Measurements from ENCODE around the gene SCML1.

Gene SCML1

DNA sequence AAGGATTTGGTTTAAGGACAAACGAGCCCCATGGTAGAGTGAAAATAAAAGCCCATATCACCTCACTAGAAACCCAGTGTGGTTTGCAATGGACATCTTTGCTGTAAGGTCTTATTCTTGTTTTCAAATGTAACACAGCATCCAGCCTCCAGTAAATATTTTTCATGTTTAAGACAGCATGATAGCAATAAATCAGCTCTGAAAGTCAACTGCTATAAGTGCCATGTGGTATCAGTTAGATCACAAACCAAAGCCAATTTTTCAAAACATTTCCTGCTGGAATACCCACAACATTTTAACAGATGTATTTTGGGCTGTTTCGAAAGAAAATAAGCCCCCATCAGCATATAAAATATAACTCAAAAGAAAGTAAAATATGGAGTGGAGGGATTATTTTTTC lies 24.0 kb upstream of the SCML1 start:
- Histone ChIP-seq H3K4me2 (ENCODE audit: insufficient read depth, low read length, poor library complexity, severe bottlenecking) (no peak overlapping the region), H4K91ac (ENCODE audit: low read depth, low read length, poor library complexity) (no peak overlapping the region), H3K9me3 (replicated peaks in 1 of 2; ENCODE audit: control insufficient read depth in 2 of 2, insufficient read depth in 1 of 2, low read depth in 1 of 2, low read length in 2 of 2) (no peaks in the 10 kb centered on the region), H2BK12ac (ENCODE audit: low read length) (no peak overlapping the region), H2BK120ac (ENCODE audit: low read depth, low read length) (no peak overlapping the region), H3K18ac (ENCODE audit: low read length) (no peak overlapping the region), H2BK15ac (ENCODE audit: low read length) (no peak overlapping the region), H3K23ac (ENCODE audit: low read depth, low read length, poor library complexity) (no peak overlapping the region), H3K27me3 (ENCODE audit: control insufficient read depth in 3 of 3, insufficient read depth in 3 of 3, low read depth in 1 of 3, low read length in 3 of 3) (no peaks in the 10 kb centered on the region), H4K8ac (ENCODE audit: low read depth, low read length) (no peak overlapping the region), H3K27ac (replicated peaks; ENCODE audit: low read length) (no peak overlapping the region), H3K9ac (ENCODE audit: low read depth, low read length, poor library complexity) (no peak overlapping the region), H3K14ac (ENCODE audit: low read length) (no peak overlapping the region), H3K79me1 (ENCODE audit: low read depth, low read length) (no peaks in the 10 kb centered on the region), H2AK5ac (ENCODE audit: low read depth, low read length) (no peak overlapping the region), H3K36me3 (replicated peaks in 1 of 2; ENCODE audit: control insufficient read depth in 2 of 2, insufficient read depth in 2 of 2, low read length in 2 of 2) (no peaks in the 10 kb centered on the region), H3K4me3 (ENCODE audit: low read length in 2 of 2) (no peak overlapping the region), H3K4me1 (ENCODE audit: control insufficient read depth in 2 of 2, insufficient read depth in 1 of 2, low read depth in 1 of 2, low read length in 2 of 2) (no peaks in the 10 kb centered on the region), H2AFZ (ENCODE audit: low read length) (no peak overlapping the region), H2BK5ac (ENCODE audit: low read length) (no peak overlapping the region), H3K4ac (ENCODE audit: low read length) (no peak overlapping the region)
- DNase-seq (ENCODE audit: low spot score), result no peak
- no CpG with 5 or more reads among the region's 2 CpGs for WGBS, 2 donors (ENCODE audit: extremely low coverage in 2 of 2, insufficient read length in 2 of 2, insufficient replicate concordance in 1 of 2)

DNA sequence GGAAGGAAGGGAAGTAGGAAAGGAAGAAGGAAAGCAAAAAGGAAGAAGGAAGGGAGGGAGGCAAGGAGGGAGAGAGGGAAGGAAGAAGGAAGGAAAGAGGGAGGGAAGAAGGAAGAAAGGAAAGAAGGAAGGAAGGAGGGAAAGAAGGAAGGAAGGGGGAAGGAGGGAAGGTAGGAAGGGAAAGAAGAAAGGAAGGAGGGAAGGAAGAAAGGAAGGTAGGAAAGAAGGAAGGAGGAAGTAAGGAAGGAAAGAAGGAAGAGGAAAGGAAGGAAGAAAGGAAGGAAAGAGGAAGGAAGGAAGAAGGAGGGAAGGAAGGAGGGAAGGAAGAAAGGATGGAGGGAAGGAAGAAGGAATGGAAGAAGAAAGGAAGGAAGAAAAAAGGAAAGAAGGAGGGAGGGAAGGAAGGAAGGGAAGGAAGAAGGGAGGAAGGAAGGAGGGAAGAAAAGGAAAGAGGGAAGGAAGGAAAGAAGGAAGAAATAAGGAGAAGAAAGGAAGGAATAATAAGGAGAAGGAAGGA lies 18.6 kb upstream of the SCML1 start:
- no peak overlapping the region for H3K4ac ChIP-seq (ENCODE audit: low read length)
- no peak overlapping the region for H4K8ac ChIP-seq (ENCODE audit: low read depth, low read length)
- no peak overlapping the region for H3K23ac ChIP-seq (ENCODE audit: low read depth, low read length, poor library complexity)
- H3K9me3 ChIP-seq (replicated peaks in 1 of 2; ENCODE audit: control insufficient read depth in 2 of 2, insufficient read depth in 1 of 2, low read depth in 1 of 2, low read length in 2 of 2), result no peaks in the 10 kb centered on the region
- H2BK120ac ChIP-seq (ENCODE audit: low read depth, low read length), result no peak overlapping the region
- H3K14ac ChIP-seq (ENCODE audit: low read length), result no peak overlapping the region
- no peak overlapping the region for H3K4me3 ChIP-seq (ENCODE audit: low read length in 2 of 2)
- H3K4me2 ChIP-seq (ENCODE audit: insufficient read depth, low read length, poor library complexity, severe bottlenecking), result no peak overlapping the region
- no peak overlapping the region for H4K91ac ChIP-seq (ENCODE audit: low read depth, low read length, poor library complexity)
- no peak for DNase-seq (ENCODE audit: low spot score)
- peaks cover 0 to 14% of the 10 kb centered on the region in 2 donors for H3K4me1 ChIP-seq (ENCODE audit: control insufficient read depth in 2 of 2, insufficient read depth in 1 of 2, low read depth in 1 of 2, low read length in 2 of 2)
- no peak overlapping the region for H2BK15ac ChIP-seq (ENCODE audit: low read length)
- no peak overlapping the region for H2BK5ac ChIP-seq (ENCODE audit: low read length)
- no peak overlapping the region for H3K18ac ChIP-seq (ENCODE audit: low read length)
- no peak overlapping the region for H2BK12ac ChIP-seq (ENCODE audit: low read length)
- no peaks in the 10 kb centered on the region for H3K36me3 ChIP-seq (replicated peaks in 1 of 2; ENCODE audit: control insufficient read depth in 2 of 2, insufficient read depth in 2 of 2, low read length in 2 of 2)
- no peaks in the 10 kb centered on the region for H3K79me1 ChIP-seq (ENCODE audit: low read depth, low read length)
- H3K27me3 ChIP-seq (ENCODE audit: control insufficient read depth in 3 of 3, insufficient read depth in 3 of 3, low read depth in 1 of 3, low read length in 3 of 3), result no peaks in the 10 kb centered on the region
- no peak overlapping the region for H2AK5ac ChIP-seq (ENCODE audit: low read depth, low read length)
- no peak overlapping the region for H3K9ac ChIP-seq (ENCODE audit: low read depth, low read length, poor library complexity)
- H3K27ac ChIP-seq (replicated peaks; ENCODE audit: low read length), result no peak overlapping the region
- H2AFZ ChIP-seq (ENCODE audit: low read length), result no peak overlapping the region

DNA sequence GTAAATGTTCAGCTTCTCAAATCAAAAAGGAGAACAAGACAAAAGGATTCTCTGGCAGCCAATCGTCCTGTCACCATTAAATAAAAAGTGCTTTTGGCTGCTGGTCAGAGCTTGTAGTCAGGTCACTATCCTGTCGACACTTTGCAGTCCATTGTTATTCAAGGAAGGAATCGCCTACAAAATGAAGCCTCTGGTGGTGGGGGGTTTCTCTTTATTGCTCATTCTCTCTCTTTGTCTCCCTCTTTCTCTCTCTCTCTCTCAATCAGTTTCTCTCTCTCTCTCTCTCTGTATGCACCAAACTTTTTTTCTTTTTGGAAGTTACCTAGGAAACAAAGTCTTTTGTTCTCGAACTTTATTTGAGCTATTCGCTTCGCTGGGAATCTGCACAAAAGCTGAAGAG lies 17.6 kb upstream of the SCML1 start:
- WGBS, 2 donors (ENCODE audit: extremely low coverage in 2 of 2, insufficient read length in 2 of 2, insufficient replicate concordance in 1 of 2), result no CpG with 5 or more reads among the region's 6 CpGs
- no peak overlapping the region for H2BK12ac ChIP-seq (ENCODE audit: low read length)

DNA sequence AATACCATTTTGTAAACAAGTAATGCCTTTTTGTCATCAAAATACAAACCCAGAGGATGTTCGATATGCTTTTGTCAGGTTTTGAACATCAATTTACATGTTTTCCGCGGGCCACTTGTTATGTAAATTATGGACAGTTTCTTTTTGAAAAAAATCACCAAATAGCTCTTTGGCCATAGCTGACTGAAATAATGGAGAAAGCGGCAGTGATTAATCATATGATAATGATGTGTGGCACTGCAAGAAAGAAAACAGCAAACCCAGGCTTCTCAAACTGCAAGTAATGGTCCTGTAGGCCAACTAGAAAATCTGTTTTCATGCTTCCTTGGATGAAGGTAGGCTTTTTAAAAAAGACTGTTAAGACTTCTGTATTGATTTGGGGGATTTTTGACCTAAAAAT lies 15.6 kb upstream of the SCML1 start:
- Histone ChIP-seq H3K4me2 (ENCODE audit: insufficient read depth, low read length, poor library complexity, severe bottlenecking) (no peak overlapping the region), H3K4me3 (ENCODE audit: low read length in 2 of 2) (no peak overlapping the region), H3K4ac (ENCODE audit: low read length) (no peak overlapping the region), H2AK5ac (ENCODE audit: low read depth, low read length) (no peak overlapping the region), H3K27me3 (ENCODE audit: control insufficient read depth in 3 of 3, insufficient read depth in 3 of 3, low read depth in 1 of 3, low read length in 3 of 3) (peaks cover 0 to 5% (median 0%) of the 10 kb centered on the region in 3 experiments), H2BK12ac (ENCODE audit: low read length) (no peak overlapping the region), H3K23ac (ENCODE audit: low read depth, low read length, poor library complexity) (no peak overlapping the region), H4K91ac (ENCODE audit: low read depth, low read length, poor library complexity) (no peak overlapping the region), H3K36me3 (replicated peaks in 1 of 2; ENCODE audit: control insufficient read depth in 2 of 2, insufficient read depth in 2 of 2, low read length in 2 of 2) (peaks cover 0 to 16% of the 10 kb centered on the region in 2 donors), H3K4me1 (ENCODE audit: control insufficient read depth in 2 of 2, insufficient read depth in 1 of 2, low read depth in 1 of 2, low read length in 2 of 2) (peaks cover 0 to 14% of the 10 kb centered on the region in 2 donors), H3K14ac (ENCODE audit: low read length) (no peak overlapping the region), H4K8ac (ENCODE audit: low read depth, low read length) (no peak overlapping the region), H3K9me3 (replicated peaks in 1 of 2; ENCODE audit: control insufficient read depth in 2 of 2, insufficient read depth in 1 of 2, low read depth in 1 of 2, low read length in 2 of 2) (no peaks in the 10 kb centered on the region), H2BK15ac (ENCODE audit: low read length) (no peak overlapping the region), H2AFZ (ENCODE audit: low read length) (no peak overlapping the region), H3K79me1 (ENCODE audit: low read depth, low read length) (no peaks in the 10 kb centered on the region), H3K27ac (replicated peaks; ENCODE audit: low read length) (no peak overlapping the region), H3K9ac (ENCODE audit: low read depth, low read length, poor library complexity) (no peak overlapping the region), H3K18ac (ENCODE audit: low read length) (no peak overlapping the region), H2BK5ac (ENCODE audit: low read length) (no peak overlapping the region), H2BK120ac (ENCODE audit: low read depth, low read length) (no peak overlapping the region)
- no CpG with 5 or more reads among the region's 4 CpGs for WGBS, 2 donors (ENCODE audit: extremely low coverage in 2 of 2, insufficient read length in 2 of 2, insufficient replicate concordance in 1 of 2)
- no peak for DNase-seq (ENCODE audit: low spot score)

More for the DNA sequence above, 17.6 kb upstream of the SCML1 start:
- Histone ChIP-seq H3K9me3 (replicated peaks in 1 of 2; ENCODE audit: control insufficient read depth in 2 of 2, insufficient read depth in 1 of 2, low read depth in 1 of 2, low read length in 2 of 2) (no peaks in the 10 kb centered on the region), H2AFZ (ENCODE audit: low read length) (peak overlapping the region; percentile 41), H3K23ac (ENCODE audit: low read depth, low read length, poor library complexity) (no peak overlapping the region), H2BK15ac (ENCODE audit: low read length) (no peak overlapping the region), H4K91ac (ENCODE audit: low read depth, low read length, poor library complexity) (no peak overlapping the region), H2BK120ac (ENCODE audit: low read depth, low read length) (no peak overlapping the region), H3K27me3 (ENCODE audit: control insufficient read depth in 3 of 3, insufficient read depth in 3 of 3, low read depth in 1 of 3, low read length in 3 of 3) (no peaks in the 10 kb centered on the region), H3K4me2 (ENCODE audit: insufficient read depth, low read length, poor library complexity, severe bottlenecking) (peak overlapping the region; percentile 25), H4K8ac (ENCODE audit: low read depth, low read length) (no peak overlapping the region), H3K4me1 (ENCODE audit: control insufficient read depth in 2 of 2, insufficient read depth in 1 of 2, low read depth in 1 of 2, low read length in 2 of 2) (peaks cover 0 to 14% of the 10 kb centered on the region in 2 donors), H3K36me3 (replicated peaks in 1 of 2; ENCODE audit: control insufficient read depth in 2 of 2, insufficient read depth in 2 of 2, low read length in 2 of 2) (no peaks in the 10 kb centered on the region), H3K79me1 (ENCODE audit: low read depth, low read length) (no peaks in the 10 kb centered on the region), H2AK5ac (ENCODE audit: low read depth, low read length) (no peak overlapping the region), H2BK5ac (ENCODE audit: low read length) (no peak overlapping the region), H3K18ac (ENCODE audit: low read length) (no peak overlapping the region), H3K9ac (ENCODE audit: low read depth, low read length, poor library complexity) (no peak overlapping the region), H3K4ac (ENCODE audit: low read length) (no peak overlapping the region), H3K14ac (ENCODE audit: low read length) (no peak overlapping the region), H3K27ac (replicated peaks; ENCODE audit: low read length) (no peak overlapping the region), H3K4me3 (ENCODE audit: low read length in 2 of 2) (peak overlapping the region in 1 of 2 donors; percentile 33)
- no peak for DNase-seq (ENCODE audit: low spot score)
